ENCODE results near the gene SUPT6H.

- TF ChIP-seq POLR2A (IDR thresholded peaks at IDR 0.05) (no peak), CTCF (IDR thresholded peaks at IDR 0.05) (no peak), EP300 (IDR thresholded peaks at IDR 0.05) (no peak)
Observed at GRCh38 chr17:28724500-28725165, 62.6 kb downstream of the SUPT6H start.
